ENCODE measurements around the gene OSBP.

OSBP gene

DNA sequence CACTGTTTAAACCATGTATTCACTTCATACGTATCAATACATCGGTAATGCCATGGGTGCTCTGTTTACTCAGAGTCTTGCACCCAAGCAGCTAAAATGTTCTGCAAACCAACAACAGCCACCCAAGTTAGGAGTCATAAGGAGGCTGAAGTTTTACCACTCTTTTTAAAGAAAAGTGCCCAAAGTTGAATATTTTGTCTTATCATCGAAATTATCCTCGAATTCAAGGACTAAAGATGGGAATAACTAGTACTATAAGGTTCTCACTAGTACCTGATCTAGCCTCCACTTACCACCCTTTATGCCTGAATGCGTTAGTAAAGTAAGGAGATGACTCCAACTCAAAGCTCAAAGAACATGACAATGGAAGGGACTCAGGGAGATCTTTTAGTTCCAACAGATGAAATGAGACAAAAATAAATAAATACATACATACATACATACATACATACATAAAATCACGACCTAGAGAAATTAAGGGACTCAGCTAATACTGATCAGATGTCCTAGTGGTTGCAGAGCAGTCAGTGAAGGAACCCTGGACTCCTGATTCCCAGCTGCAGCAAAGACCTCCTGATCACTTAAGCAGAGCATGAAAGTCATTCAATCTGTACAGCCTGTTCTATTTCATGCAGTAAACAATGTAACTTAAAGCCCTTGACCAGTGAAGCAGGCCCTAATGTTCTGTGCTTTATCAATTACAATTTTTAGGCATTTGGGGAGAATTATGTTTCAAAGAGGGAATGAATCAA, 7.7 kb downstream of the OSBP start:
- DNase-seq, result no peak

GRCh38 chr11:59602432-59602831, 13.1 kb downstream of the OSBP start:
- no peak for DNase-seq

GRCh38 chr11:59601788-59602187, 13.8 kb downstream of the OSBP start:
- no peak for DNase-seq

- no peak for DNase-seq
These were observed 14.9 kb downstream of the OSBP start for GRCh38 chr11:59600636-59601035.

DNA sequence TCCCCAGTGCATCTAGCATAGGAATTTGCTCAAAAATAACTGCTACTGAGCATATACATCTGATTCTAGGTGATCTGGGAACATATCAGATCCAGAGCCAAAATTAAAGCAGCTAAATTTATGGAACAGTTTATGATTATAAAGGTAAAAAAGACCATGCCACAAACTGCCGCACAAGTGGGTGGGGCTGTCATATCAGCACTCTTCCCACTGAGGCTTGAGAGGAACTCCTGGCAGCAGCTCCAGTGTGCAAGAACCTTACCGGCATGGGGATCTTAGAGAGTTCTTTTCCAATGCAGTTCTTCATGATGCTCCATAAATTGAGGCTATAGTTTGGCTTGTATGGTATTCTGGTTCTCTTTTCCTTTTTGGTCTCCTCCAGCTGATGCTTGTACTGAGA, 15.3 kb downstream of the OSBP start:
- no peak for DNase-seq

- no peak for DNase-seq
These were observed 16.6 kb downstream of the OSBP start for GRCh38 chr11:59598961-59599360.

- no peak for DNase-seq
These were observed 31.3 kb downstream of the OSBP start for GRCh38 chr11:59584294-59584693.

DNA sequence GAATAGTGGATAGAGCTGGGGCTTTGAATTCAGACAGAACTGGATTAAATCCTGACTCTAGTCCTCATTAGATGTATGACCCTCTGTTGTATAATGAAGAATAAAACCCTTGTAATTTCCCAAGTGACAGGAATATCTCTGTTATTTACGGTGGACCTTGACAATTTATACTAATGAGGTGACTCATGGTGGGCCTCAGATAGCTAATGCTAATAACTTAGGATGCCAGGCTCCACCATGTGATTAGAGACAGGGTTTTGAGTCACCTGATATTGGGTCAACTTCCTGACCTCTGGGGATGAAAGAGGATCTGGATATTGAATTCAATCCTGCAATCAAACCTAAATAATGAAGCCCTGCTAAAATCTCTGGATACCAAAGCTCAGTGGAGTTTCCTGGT, 33.6 kb downstream of the OSBP start:
- DNase-seq, result no peak

DNA sequence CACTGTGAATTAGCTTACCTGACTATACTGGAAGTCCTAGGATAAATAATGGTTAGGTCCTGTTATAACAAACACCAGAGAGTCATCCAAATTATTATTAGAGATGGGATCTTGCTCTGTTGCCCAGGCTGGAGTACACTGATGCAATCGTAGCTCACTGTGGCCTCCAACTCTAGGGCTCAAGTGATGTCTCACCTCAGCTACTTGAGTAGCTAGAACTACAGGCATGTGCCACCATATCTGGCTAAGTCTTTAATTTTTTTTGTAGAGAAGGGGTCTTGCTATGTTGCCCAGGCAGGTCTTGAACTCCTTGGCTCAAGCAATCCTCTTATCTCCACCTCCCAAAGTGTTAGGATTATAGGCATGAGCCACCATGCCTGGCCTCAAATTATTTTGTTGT, 37.2 kb downstream of the OSBP start:
- no peak for DNase-seq

DNA sequence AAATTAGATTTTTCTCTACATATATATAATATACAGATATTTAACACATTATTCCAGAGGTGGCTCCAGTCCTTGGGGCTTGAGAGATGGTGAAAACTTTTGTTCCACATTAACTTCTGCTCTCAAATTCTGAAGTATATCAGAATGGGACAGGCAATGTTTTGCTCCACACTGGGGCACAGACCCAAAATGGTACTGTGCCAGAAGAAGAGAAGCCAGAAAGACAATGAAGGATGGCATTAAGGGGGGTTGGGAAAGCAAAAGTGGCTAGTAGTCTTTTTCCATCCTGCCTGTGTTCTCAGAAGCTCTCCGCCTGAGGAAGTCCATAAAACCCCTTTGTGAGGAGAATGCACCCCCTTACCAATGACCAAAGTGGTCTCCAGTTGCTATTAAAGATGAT, 40.1 kb downstream of the OSBP start:
- DNase-seq, result no peak

DNA sequence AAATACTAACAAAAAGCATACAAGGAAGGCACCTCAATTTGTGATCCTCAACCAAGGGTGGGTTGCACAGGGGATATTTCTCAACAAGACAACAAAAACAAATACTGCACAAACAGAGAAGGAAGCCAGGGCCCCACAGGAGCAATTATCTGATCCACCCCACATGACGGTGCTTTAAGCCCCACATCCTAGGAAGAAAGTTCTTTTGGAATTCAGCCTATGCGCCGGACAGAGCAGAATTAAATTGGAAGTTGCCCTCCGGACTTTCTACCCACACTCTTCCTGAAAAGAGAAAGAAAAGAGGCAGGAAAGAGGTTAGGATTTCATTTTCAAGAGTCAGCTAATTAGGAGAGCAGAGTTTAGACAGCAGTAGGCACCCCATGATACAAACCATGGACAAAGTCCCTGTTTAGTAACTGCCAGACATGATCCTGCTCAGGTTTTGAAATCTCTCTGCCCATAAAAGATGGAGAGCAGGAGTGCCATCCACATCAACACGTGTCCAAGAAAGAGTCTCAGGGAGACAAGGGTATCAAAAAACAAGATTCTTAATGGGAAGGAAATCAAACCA, 40.6 kb downstream of the OSBP start:
- DNase-seq, result no peak

DNA sequence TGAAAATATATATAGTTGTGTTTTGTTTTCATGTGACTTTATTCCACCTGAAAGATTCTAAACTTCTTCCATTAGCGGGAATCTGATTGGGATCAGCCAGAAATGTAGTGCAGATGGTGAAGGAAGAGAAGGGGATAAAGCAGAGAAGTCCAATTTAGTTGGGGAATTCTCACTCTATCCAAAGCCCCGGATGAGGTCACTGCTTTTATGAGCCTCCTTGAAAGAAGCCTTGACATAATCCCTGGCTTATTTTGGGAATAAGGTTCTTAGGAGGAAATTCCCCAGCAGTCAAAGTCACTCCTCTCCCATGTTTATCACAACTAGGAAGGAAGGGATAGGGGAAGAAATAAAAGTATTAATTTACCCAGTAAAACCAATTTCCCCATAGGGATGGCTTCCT, 41.1 kb downstream of the OSBP start:
- DNase-seq, result no peak

DNA sequence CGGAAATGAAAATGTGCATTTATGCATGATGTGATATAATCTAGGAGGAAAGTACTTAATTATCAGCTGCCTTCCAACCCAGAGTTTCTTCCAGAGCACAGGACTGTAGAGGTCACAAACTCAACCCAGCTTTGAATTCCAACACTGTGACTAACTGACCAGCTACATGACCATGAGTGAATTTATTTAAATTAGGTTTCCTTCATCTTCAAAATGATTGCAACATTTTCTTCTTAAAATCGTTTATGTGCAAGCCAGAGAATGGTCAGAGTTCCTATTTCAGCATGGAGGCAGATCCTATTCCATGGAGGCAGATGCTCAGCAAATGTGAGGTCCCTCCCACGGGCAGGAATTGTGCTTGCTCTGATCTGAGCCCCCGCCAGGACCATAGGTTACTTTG, 42.4 kb downstream of the OSBP start:
- DNase-seq, result no peak

- DNase-seq, result no peak
These were observed 43.5 kb downstream of the OSBP start for GRCh38 chr11:59572091-59572490.

- no peak for DNase-seq
These were observed 53.3 kb downstream of the OSBP start for GRCh38 chr11:59562292-59562691.

- peak; percentile 63 for DNase-seq
These were observed 54.7 kb downstream of the OSBP start for GRCh38 chr11:59560702-59561473.

DNA sequence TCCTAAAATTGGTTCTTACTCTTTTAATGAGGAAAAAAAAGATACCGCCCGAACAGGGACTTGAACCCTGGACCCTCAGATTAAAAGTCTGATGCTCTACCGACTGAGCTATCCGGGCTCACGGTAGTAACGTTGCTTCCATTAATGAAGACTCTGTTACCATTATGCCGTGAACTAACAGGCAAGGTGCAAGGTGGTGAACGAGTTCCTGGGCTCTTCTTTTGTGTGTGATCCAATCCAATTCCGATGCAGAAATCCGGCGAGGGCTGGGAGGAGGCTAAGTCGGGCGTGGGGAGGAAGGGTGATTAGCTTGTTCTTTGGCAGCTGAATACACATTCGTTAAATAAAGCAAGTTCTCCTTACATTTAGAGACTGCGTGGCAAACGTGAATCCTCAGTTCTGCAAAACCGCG, 55.3 kb downstream of the OSBP start:
- DNase-seq, result no peak

GRCh38 chr11:59559886-59560285, 55.7 kb downstream of the OSBP start:
- DNase-seq, result no peak

DNA sequence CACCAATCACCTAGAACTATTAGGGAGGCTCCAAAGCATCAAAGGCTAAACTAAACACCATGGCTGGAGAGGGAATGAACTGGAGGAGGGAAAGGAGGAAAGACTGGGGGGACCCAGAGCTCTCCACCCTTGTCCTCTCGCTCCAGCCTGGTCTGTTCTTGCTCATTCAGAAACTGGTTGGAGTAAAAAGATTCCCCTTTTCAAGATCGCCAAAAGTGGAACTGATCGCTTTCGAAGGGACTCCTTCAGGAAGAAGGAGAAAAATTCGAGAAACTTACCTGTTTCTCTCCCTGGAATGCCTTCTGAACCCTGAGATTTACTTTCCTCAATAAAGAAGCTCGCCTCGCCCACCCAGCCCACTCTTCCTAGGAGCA, 57.3 kb downstream of the OSBP start:
- DNase-seq, result no peak

DNA sequence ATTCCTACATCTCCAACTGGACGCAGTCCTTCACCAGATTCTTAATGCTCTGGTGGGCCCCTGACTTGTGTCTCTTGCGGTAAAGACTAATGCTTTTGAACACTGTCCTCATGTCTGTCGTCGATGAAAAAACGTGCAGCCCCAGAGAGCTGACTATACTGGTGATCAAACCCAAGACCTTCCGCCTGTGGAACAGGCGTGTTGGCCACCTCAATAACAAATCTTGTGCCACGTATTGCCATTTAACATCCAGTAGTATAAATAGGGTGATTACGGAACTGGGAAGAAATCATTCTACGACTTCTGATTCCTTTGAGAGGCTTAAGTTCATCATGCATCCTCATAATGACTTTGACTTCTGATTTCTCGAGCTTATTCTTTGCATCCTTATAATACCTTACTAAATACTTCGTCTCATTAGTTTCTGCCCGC, 58.6 kb downstream of the OSBP start:
- no peak for DNase-seq

DNA sequence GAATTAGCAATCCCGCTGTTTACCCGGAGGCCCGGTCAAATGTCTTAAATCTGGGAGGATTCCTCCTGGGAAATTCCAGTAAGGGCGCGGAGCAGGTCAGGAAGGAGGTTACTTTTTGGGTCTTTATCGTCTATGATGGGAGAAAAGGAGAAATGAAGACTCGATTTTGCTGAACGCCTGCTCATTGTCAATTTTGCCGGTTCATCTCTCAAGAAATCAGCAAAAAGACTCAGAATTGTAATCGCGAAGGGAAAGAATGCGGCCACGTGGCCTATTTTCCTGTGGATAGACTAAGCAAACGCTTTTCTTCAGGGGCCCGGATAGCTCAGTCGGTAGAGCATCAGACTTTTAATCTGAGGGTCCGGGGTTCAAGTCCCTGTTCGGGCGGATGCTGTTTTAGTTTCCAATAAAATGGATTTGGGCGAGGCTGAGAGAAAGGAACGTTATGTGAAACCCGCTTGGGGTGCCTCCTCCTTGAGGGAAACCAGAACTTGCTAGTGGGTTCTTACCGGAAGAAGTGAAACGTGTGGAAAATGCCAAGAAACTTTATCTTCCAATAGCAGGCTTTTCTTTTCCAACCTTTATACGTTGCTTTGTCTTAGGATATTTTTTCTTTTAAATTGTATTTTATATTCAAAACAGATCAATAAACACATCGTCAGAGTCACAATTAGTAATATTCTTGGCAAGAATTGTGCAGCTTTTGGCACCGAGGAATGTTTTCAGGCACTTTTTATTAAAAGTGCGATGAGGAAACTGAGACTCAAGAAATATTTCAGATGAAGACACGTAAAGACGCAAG, 59.3 kb downstream of the OSBP start:
- no peak for DNase-seq

GRCh38 chr11:59555601-59556114, 59.9 kb downstream of the OSBP start:
- DNase-seq, result no peak

DNA sequence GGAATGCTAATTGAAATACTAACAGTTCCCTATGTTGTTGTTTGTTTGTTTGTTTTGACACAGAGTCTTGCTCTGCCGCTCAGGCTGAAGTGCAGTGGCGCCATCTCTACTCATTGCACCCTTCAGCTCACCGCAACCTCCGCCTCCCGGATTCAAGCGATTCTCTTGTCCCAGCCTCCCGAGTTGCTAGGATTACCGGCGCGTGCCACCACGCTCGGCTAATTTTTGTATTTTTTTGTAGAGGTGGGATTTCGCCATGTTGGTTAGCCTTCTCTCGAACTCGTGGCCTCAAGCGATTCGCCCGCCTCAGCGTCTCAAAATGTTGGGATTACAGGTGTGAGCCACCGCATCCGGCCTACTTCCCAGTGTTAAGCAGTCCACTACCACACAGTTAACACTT, 62.3 kb downstream of the OSBP start:
- DNase-seq, result no peak

Measured in activated gamma-delta T cell (primary cell).